ENCODE measurements around the gene PCDHGC3. TPM values are rescaled to one million over a fixed set of nuclear protein-coding genes. Genes with fewer than 3 reads are reported as not detected.

PCDHGC3 gene
- polyA plus RNA-seq, 2 of the 4 experiments (the other 2 are of a cell fraction): 1.9 to 5.2 TPM

DNA sequence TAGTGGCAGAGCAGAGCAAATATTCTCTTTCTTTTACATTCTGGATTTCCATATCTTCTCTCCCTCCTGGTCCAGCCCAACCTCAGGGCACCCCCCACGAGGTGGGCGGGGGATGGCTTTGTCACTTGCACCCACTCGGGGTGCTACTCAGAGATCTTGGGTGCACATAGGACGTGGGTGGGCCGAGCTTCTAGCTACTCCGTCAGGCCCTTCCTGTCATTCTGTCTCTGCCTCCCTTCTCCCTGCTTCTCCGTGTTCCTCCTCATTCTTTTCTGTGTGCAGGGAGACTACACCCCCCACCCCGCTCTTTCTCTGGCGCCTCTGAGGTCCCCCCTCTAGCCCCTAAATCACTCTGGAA lies 32.7 kb downstream of the PCDHGC3 start:
- H3K9me3 ChIP-seq: no peaks in the 10 kb centered on the region

DNA sequence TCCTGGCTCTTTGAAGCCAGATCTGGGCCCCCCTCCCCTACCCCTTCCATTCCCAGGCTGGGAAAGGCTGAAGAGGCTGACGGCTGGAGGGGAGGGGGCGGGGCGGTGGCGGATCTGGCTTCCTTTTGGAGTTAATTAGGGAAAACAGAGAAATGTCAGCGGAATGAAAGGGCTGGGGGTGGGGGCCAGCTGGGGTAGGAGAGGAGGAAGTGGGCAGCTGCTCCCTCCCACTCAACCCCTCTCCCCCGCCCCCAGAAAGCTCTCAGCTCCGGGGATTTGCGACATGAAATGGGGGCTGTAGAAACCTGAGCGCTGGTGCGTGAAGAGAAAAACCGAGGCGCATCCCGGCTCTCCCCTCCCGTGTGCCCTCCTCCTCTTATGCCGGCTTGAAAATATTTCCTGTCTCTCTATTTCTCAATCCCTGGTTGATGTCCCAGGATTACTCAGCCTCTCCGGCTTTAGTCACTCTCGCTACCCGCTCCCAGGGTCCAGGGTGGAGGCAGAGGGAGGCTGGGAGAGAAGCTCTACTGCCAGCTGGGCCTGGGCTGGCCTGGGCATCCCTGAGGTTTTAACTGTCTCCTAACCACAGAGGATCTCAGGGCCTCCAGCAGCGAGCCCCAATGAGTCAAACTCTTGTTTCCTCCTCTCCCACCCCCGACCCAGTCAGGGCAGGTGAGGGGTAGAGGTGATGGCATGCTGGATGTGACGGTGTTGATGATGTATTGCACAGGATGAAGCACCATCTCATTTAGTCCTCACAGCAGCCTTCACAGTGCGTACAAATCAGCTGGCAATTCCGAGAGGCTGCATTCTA lies 33.2 kb downstream of the PCDHGC3 start:
- H3K4me2 ChIP-seq: 0 out of 3 replicates have a peak overlapping the region, but pooled peaks have one; percentile 21
- ATAC-seq: peak; percentile 52 to 62; a peak in 5 of 6 replicates
- H3K27ac ChIP-seq: peak overlapping the region in 1 of 2 experiments; percentile 25; a peak in 1 of 6 replicates
- TF ChIP-seq RNF2 (IDR thresholded peaks at IDR 0.05; ENCODE audit: borderline replicate concordance, low read depth): no peak
- TF ChIP-seq ESRRA (IDR thresholded peaks at IDR 0.05; ENCODE audit: borderline replicate concordance, low read length): no peak
- TF ChIP-seq HDAC2 (IDR thresholded peaks at IDR 0.05): no peak
- TF ChIP-seq, protein P1, sequence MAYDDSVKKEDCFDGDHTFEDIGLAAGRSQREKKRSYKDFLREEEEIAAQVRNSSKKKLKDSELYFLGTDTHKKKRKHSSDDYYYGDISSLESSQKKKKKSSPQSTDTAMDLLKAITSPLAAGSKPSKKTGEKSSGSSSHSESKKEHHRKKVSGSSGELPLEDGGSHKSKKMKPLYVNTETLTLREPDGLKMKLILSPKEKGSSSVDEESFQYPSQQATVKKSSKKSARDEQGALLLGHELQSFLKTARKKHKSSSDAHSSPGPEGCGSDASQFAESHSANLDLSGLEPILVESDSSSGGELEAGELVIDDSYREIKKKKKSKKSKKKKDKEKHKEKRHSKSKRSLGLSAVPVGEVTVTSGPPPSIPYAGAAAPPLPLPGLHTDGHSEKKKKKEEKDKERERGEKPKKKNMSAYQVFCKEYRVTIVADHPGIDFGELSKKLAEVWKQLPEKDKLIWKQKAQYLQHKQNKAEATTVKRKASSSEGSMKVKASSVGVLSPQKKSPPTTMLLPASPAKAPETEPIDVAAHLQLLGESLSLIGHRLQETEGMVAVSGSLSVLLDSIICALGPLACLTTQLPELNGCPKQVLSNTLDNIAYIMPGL (CRISPR knock-in tag; IDR thresholded peaks at IDR 0.05; ENCODE audit: borderline replicate concordance): no peak
- no peak for TF ChIP-seq FOXS1 (CRISPR knock-in tag; IDR thresholded peaks at IDR 0.05)
- no peak overlapping the region for H3K4me3 ChIP-seq
- H3K9me3 ChIP-seq: no peaks in the 10 kb centered on the region
- ChIA-PET POLR2A (no interaction called here), CTCF (interaction anchor here (0.9 to 15.1 kb wide), 9 partner anchors 8 to 414 kb away, joined by 3 to 163 read pairs (median 4); partner anchors contain the start of genes PCDHB2, PCDHGB5 and PCDHGC3)
- no peak for DNase-seq (ENCODE audit: low read depth in 1 of 2, low spot score in 1 of 2)
- no peaks in the 10 kb centered on the region for H3K4me1 ChIP-seq
- FAIRE-seq: no peak
- 68% methylated on average over 18 of the region's 23 CpGs for WGBS (ENCODE audit: missing lambda C conversion rate)

More for the DNA sequence above, 32.7 kb downstream of the PCDHGC3 start:
- ChIA-PET POLR2A (no interaction called here), CTCF (interaction anchor here (0.9 to 15.1 kb wide), 5 partner anchors 9 to 414 kb away, joined by 4 to 163 read pairs (median 4); partner anchors contain the start of genes PCDHB2, PCDHGA2 and PCDHGC3)
- WGBS (ENCODE audit: missing lambda C conversion rate): 82% methylated on average over 9 of the region's 9 CpGs
- peak overlapping the region in 1 of 2 experiments; percentile 25; a peak in 1 of 6 replicates for H3K27ac ChIP-seq
- no peak for DNase-seq (ENCODE audit: low read depth in 1 of 2, low spot score in 1 of 2)
- no peak overlapping the region for H3K4me3 ChIP-seq
- no peak for FAIRE-seq
- ATAC-seq: no peak
- no peak overlapping the region for H3K4me2 ChIP-seq
- TF ChIP-seq ZFP36 (IDR thresholded peaks at IDR 0.05; ENCODE audit: borderline replicate concordance, partially characterized antibody): no peak
- no peak for TF ChIP-seq RAD21 (conservative IDR thresholded peaks at IDR 0.05 in 1 of 2, IDR thresholded peaks at IDR 0.05 in 1 of 2)
- TF ChIP-seq, protein P2, sequence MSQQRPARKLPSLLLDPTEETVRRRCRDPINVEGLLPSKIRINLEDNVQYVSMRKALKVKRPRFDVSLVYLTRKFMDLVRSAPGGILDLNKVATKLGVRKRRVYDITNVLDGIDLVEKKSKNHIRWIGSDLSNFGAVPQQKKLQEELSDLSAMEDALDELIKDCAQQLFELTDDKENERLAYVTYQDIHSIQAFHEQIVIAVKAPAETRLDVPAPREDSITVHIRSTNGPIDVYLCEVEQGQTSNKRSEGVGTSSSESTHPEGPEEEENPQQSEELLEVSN (IDR thresholded peaks at IDR 0.05; ENCODE audit: borderline replicate concordance, low read depth): no peak
- TF ChIP-seq JUNB (IDR thresholded peaks at IDR 0.05): no peak
- TF ChIP-seq POLR2A (IDR thresholded peaks at IDR 0.05; ENCODE audit: low read length): no peak
- TF ChIP-seq, protein P3, sequence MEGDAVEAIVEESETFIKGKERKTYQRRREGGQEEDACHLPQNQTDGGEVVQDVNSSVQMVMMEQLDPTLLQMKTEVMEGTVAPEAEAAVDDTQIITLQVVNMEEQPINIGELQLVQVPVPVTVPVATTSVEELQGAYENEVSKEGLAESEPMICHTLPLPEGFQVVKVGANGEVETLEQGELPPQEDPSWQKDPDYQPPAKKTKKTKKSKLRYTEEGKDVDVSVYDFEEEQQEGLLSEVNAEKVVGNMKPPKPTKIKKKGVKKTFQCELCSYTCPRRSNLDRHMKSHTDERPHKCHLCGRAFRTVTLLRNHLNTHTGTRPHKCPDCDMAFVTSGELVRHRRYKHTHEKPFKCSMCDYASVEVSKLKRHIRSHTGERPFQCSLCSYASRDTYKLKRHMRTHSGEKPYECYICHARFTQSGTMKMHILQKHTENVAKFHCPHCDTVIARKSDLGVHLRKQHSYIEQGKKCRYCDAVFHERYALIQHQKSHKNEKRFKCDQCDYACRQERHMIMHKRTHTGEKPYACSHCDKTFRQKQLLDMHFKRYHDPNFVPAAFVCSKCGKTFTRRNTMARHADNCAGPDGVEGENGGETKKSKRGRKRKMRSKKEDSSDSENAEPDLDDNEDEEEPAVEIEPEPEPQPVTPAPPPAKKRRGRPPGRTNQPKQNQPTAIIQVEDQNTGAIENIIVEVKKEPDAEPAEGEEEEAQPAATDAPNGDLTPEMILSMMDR (IDR thresholded peaks at IDR 0.05): no peak
- TF ChIP-seq CBX2 (IDR thresholded peaks at IDR 0.05; ENCODE audit: borderline replicate concordance, low read depth): no peak
- TF ChIP-seq, protein P4, sequence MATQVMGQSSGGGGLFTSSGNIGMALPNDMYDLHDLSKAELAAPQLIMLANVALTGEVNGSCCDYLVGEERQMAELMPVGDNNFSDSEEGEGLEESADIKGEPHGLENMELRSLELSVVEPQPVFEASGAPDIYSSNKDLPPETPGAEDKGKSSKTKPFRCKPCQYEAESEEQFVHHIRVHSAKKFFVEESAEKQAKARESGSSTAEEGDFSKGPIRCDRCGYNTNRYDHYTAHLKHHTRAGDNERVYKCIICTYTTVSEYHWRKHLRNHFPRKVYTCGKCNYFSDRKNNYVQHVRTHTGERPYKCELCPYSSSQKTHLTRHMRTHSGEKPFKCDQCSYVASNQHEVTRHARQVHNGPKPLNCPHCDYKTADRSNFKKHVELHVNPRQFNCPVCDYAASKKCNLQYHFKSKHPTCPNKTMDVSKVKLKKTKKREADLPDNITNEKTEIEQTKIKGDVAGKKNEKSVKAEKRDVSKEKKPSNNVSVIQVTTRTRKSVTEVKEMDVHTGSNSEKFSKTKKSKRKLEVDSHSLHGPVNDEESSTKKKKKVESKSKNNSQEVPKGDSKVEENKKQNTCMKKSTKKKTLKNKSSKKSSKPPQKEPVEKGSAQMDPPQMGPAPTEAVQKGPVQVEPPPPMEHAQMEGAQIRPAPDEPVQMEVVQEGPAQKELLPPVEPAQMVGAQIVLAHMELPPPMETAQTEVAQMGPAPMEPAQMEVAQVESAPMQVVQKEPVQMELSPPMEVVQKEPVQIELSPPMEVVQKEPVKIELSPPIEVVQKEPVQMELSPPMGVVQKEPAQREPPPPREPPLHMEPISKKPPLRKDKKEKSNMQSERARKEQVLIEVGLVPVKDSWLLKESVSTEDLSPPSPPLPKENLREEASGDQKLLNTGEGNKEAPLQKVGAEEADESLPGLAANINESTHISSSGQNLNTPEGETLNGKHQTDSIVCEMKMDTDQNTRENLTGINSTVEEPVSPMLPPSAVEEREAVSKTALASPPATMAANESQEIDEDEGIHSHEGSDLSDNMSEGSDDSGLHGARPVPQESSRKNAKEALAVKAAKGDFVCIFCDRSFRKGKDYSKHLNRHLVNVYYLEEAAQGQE (IDR thresholded peaks at IDR 0.05): no peak
- no peak for TF ChIP-seq NPAS2 (CRISPR knock-in tag; IDR thresholded peaks at IDR 0.05; ENCODE audit: borderline replicate concordance)
- no peak for TF ChIP-seq RNF2 (IDR thresholded peaks at IDR 0.05; ENCODE audit: borderline replicate concordance, low read depth)
- TF ChIP-seq, protein P1 (CRISPR knock-in tag; IDR thresholded peaks at IDR 0.05; ENCODE audit: borderline replicate concordance): no peak
- TF ChIP-seq CHD4 (IDR thresholded peaks at IDR 0.05; ENCODE audit: borderline replicate concordance): no peak
- TF ChIP-seq HOXB13 (CRISPR knock-in tag; IDR thresholded peaks at IDR 0.05; ENCODE audit: low read depth): no peak
- no peaks in the 10 kb centered on the region for H3K4me1 ChIP-seq

All from A549 (cell line).